Skeletal muscle satellite cell (primary cell): ENCODE results near the gene ZNF497. TPM values are rescaled to one million over a fixed set of nuclear protein-coding genes. Genes with fewer than 3 reads are reported as not detected.
A peak's percentile ranks its signal among the peaks of the same experiment; 100 is the strongest.

Experiments
- H3K27me3 ChIP-seq: 2 replicates; pipeline ENCODE4 v1.7.0; 2013; ENCODE audit warnings: low read length; ENCODE audit not compliant: control insufficient read depth, insufficient read depth
- H3K36me3 ChIP-seq: 2 replicates; pipeline ENCODE4 v1.7.0; 2013; ENCODE audit warnings: mild to moderate bottlenecking, control low read depth, low read length; ENCODE audit not compliant: insufficient read depth
- H3K4me1 ChIP-seq: 2 replicates; pipeline ENCODE4 v1.7.0; 2013; ENCODE audit warnings: low read length; ENCODE audit not compliant: control insufficient read depth, insufficient read depth
- H3K4me2 ChIP-seq: 2 replicates; pipeline ENCODE4 v1.7.0; 2013; ENCODE audit warnings: mild to moderate bottlenecking, low read length
- H3K4me3 ChIP-seq: 2 replicates; pipeline ENCODE4 v1.7.0; 2013; ENCODE audit warnings: low read length
- H3K9ac ChIP-seq: 2 replicates; pipeline ENCODE4 v1.7.0; 2013; ENCODE audit warnings: mild to moderate bottlenecking, low read depth, low read length, moderate library complexity
- H3K9me3 ChIP-seq: replicated peaks from 2 replicates; pipeline ENCODE4 v1.7.0; 2013; ENCODE audit warnings: mild to moderate bottlenecking, control low read depth, low read length
- small RNA-seq: library from RNA; depleted of rRNA; stranded (forward); fragments of <200 nt; gene quantifications from one replicate; pipeline ENCODE3, GENCODE V24; 2012

ZNF497 gene

GRCh38 chr19:58307736-58308135 is 54.8 kb downstream of the ZNF497 start:
- no peak overlapping the region for H3K4me3 ChIP-seq
- no peak overlapping the region for H3K9ac ChIP-seq
- H3K4me2 ChIP-seq = no peak overlapping the region
- H3K27me3 ChIP-seq = no peaks in the 10 kb centered on the region
- H3K4me1 ChIP-seq = peaks cover 10% of the 10 kb centered on the region
- peaks cover 49% of the 10 kb centered on the region for H3K36me3 ChIP-seq
- no peaks in the 10 kb centered on the region for H3K9me3 ChIP-seq

- peak overlapping the region; percentile 84 for H3K4me2 ChIP-seq
- H3K9ac ChIP-seq = peak overlapping the region; percentile 91
- no peaks in the 10 kb centered on the region for H3K27me3 ChIP-seq
- peaks cover 37% of the 10 kb centered on the region for H3K36me3 ChIP-seq
- H3K4me1 ChIP-seq = peaks cover 10% of the 10 kb centered on the region
- peak overlapping the region; percentile 90 for H3K4me3 ChIP-seq
- H3K9me3 ChIP-seq = no peaks in the 10 kb centered on the region
These were observed 56.6 kb downstream of the ZNF497 start for GRCh38 chr19:58305932-58306323.

GRCh38 chr19:58305065-58305931 is 57.3 kb downstream of the ZNF497 start, which contains the start of gene ERVK3-1:
Gene ERVK3-1 (plus strand): TSS chr19:58305377. CDS start chr19:58312169, 6,792 bp downstream.
- Histone ChIP-seq H3K9me3 (no peaks in the 10 kb centered on the region), H3K27me3 (no peaks in the 10 kb centered on the region), H3K4me3 (peak within 1 kb of the TSS; percentile 90), H3K4me2 (peak within 1 kb of the TSS; percentile 84), H3K4me1 (peaks cover 10% of the 10 kb centered on the region), H3K9ac (peak within 1 kb of the TSS; percentile 91), H3K36me3 (peaks cover 44% of the 10 kb centered on the region)

- Histone ChIP-seq H3K4me2 (peak overlapping the region; percentile 84), H3K9ac (peak overlapping the region; percentile 74), H3K27me3 (no peaks in the 10 kb centered on the region), H3K36me3 (peaks cover 50% of the 10 kb centered on the region), H3K4me3 (peak overlapping the region; percentile 90), H3K4me1 (peaks cover 10% of the 10 kb centered on the region), H3K9me3 (no peaks in the 10 kb centered on the region)
These were observed 57.8 kb downstream of the ZNF497 start for GRCh38 chr19:58304748-58305064.

Small RNA genes lying within 50 kb of the gene (small RNA-seq; reads per million reads assigned to genes)
- gene MIR4754 (not detected), gene MIR6806 (not detected), gene RNA5SP473 (not detected)
